HL-60 (cell line): Measurements from ENCODE around the gene MMP10.

Source experiments
- DNase-seq, 2 experiments: peaks; one replicate each; pipeline ENCODE4 v3.0.0-alpha.2; 2010 to 2020; ENCODE audit warnings: low read depth in 1 of 2, low spot score in 1 of 2
- H3K27ac ChIP-seq: fragments of 250-450 bp; sonication (Bioruptor Pico); replicated peaks from 2 replicates; pipeline ENCODE4 v1.5.1; 2020; ENCODE audit warnings: mild to moderate bottlenecking, moderate library complexity
- H3K27me3 ChIP-seq: fragments of 250-450 bp; sonication (Bioruptor Pico); 2 replicates; pipeline ENCODE4 v1.5.1; 2021; ENCODE audit warnings: mild to moderate bottlenecking, moderate library complexity; ENCODE audit not compliant: insufficient read depth, poor library complexity, severe bottlenecking
- H3K4me3 ChIP-seq: replicated peaks from 2 replicates; pipeline ENCODE4 v1.5.1; 2011; ENCODE audit warnings: mild to moderate bottlenecking, control low read depth, low read length; ENCODE audit not compliant: insufficient read depth
- CTCF ChIP-seq: IDR thresholded peaks from one replicate; pipeline ENCODE4 v1.5.1; 2011; ENCODE audit warnings: low read length, control low read depth, inconsistent platforms; ENCODE audit not compliant: insufficient read depth
- GABPA ChIP-seq: IDR thresholded peaks from 2 replicates; pipeline ENCODE4 v1.6.1; 2012; ENCODE audit warnings: low read depth
- POLR2AphosphoS5 ChIP-seq: IDR thresholded peaks from 2 replicates; pipeline ENCODE4 v1.6.1; 2012; ENCODE audit warnings: low read depth
- SPI1 ChIP-seq: IDR thresholded peaks from 2 replicates; pipeline ENCODE4 v1.6.1; 2012; ENCODE audit warnings: low read depth, mild to moderate bottlenecking, borderline replicate concordance
- TF ChIP-seq, protein P1 (sequence below): IDR thresholded peaks from 2 replicates; pipeline ENCODE4 v1.6.1; 2012; ENCODE audit warnings: low read depth; ENCODE audit not compliant: insufficient replicate concordance

Gene MMP10

DNA sequence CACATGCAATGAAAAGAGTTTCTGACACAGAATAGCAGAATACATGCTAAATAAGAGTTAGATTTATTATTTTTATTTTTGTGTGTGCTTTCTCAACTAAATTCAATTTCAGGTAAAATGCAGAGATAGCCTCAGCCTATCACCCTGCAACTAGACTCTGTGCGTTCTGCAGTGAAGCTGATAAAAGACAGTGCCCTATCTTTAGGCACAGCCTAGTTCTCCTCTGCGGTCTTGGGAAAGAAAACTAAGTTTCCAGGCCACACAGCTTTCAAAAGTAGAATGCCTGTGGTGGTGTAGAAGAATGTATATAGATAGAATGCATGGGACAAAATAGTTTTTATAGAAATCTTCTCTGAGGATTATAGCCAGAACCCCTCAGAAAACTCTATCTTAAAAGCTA lies 29.5 kb upstream of the MMP10 start:
- Histone ChIP-seq H3K4me3 (no peak overlapping the region), H3K27me3 (no peaks in the 10 kb centered on the region), H3K27ac (no peak overlapping the region)
- DNase-seq: no peak
- TF ChIP-seq CTCF (no peak), SPI1 (no peak), POLR2AphosphoS5 (no peak), GABPA (no peak)
- TF ChIP-seq, protein P1, sequence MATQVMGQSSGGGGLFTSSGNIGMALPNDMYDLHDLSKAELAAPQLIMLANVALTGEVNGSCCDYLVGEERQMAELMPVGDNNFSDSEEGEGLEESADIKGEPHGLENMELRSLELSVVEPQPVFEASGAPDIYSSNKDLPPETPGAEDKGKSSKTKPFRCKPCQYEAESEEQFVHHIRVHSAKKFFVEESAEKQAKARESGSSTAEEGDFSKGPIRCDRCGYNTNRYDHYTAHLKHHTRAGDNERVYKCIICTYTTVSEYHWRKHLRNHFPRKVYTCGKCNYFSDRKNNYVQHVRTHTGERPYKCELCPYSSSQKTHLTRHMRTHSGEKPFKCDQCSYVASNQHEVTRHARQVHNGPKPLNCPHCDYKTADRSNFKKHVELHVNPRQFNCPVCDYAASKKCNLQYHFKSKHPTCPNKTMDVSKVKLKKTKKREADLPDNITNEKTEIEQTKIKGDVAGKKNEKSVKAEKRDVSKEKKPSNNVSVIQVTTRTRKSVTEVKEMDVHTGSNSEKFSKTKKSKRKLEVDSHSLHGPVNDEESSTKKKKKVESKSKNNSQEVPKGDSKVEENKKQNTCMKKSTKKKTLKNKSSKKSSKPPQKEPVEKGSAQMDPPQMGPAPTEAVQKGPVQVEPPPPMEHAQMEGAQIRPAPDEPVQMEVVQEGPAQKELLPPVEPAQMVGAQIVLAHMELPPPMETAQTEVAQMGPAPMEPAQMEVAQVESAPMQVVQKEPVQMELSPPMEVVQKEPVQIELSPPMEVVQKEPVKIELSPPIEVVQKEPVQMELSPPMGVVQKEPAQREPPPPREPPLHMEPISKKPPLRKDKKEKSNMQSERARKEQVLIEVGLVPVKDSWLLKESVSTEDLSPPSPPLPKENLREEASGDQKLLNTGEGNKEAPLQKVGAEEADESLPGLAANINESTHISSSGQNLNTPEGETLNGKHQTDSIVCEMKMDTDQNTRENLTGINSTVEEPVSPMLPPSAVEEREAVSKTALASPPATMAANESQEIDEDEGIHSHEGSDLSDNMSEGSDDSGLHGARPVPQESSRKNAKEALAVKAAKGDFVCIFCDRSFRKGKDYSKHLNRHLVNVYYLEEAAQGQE: no peak

GRCh38 chr11:102807921-102808320 lies 27.5 kb upstream of the MMP10 start:
- TF ChIP-seq POLR2AphosphoS5 (no peak), GABPA (no peak), CTCF (no peak), SPI1 (no peak)
- TF ChIP-seq, protein P1: no peak
- Histone ChIP-seq H3K27me3 (no peaks in the 10 kb centered on the region), H3K27ac (no peak overlapping the region), H3K4me3 (no peak overlapping the region)
- DNase-seq: no peak

GRCh38 chr11:102806296-102806695 lies 25.9 kb upstream of the MMP10 start:
- no peak for DNase-seq
- TF ChIP-seq SPI1: no peak
- TF ChIP-seq POLR2AphosphoS5: no peak
- TF ChIP-seq CTCF: no peak
- TF ChIP-seq, protein P1: no peak
- TF ChIP-seq GABPA: no peak
- H3K27me3 ChIP-seq: no peaks in the 10 kb centered on the region

More at GRCh38 chr11:102806296-102806695, 25.9 kb upstream of the MMP10 start:
- no peak overlapping the region for H3K27ac ChIP-seq
- no peak overlapping the region for H3K4me3 ChIP-seq
